ENCODE results near the gene TAF4B.

The TAF4B gene

GRCh38 chr18:26277374-26277773, 51.1 kb downstream of the TAF4B start:
- POLR2A ChIA-PET, result no interaction called here
- no peaks in the 10 kb centered on the region for H3K9me3 ChIP-seq (ENCODE audit: control insufficient read depth, insufficient read depth, low read depth, low read length)
- no peaks in the 10 kb centered on the region for H3K4me1 ChIP-seq (ENCODE audit: control insufficient read depth, insufficient read depth, low read length)
- no peak overlapping the region for H3K27ac ChIP-seq (ENCODE audit: extremely low read depth, low read depth, low read length)
- CTCF ChIA-PET, result interaction anchor here (0.8 kb wide), 1 partner anchor 562 kb away, joined by 5 read pairs; no protein-coding TSS in a partner anchor
- TF ChIP-seq ZNF302 (tag by site-specific recombination; IDR thresholded peaks at IDR 0.05; ENCODE audit: low read depth) (no peak), YY1 (tag by site-specific recombination; IDR thresholded peaks at IDR 0.05) (no peak), ZNF626 (tag by site-specific recombination; IDR thresholded peaks at IDR 0.05) (no peak), ZNF660 (tag by site-specific recombination; IDR thresholded peaks at IDR 0.05) (no peak), HOXA7 (CRISPR knock-in tag; IDR thresholded peaks at IDR 0.05; ENCODE audit: borderline replicate concordance) (no peak), KLF16 (tag by site-specific recombination; IDR thresholded peaks at IDR 0.05) (no peak), ZNF37A (tag by site-specific recombination; IDR thresholded peaks at IDR 0.05) (no peak), ZNF501 (tag by site-specific recombination; IDR thresholded peaks at IDR 0.05) (no peak), OVOL3 (tag by site-specific recombination; IDR thresholded peaks at IDR 0.05) (no peak), HOXD13 (CRISPR knock-in tag; IDR thresholded peaks at IDR 0.05; ENCODE audit: borderline replicate concordance) (no peak), BCL6B (tag by site-specific recombination; IDR thresholded peaks at IDR 0.05) (no peak), MYNN (tag by site-specific recombination; IDR thresholded peaks at IDR 0.05; ENCODE audit: borderline replicate concordance) (no peak)
- no peak overlapping the region for H3K4me3 ChIP-seq (ENCODE audit: low read depth, low read length)
- peaks cover 4 to 26% of the 10 kb centered on the region in 2 experiments; a peak in 2 of 3 replicates for H3K36me3 ChIP-seq (ENCODE audit: control insufficient read depth in 2 of 2, insufficient read depth in 1 of 2, low read length in 2 of 2)

GRCh38 chr18:26279428-26279827, 53.2 kb downstream of the TAF4B start:
- H3K4me3 ChIP-seq (ENCODE audit: low read depth, low read length), result no peak overlapping the region
- H3K27ac ChIP-seq (ENCODE audit: extremely low read depth, low read depth, low read length), result no peak overlapping the region
- ChIA-PET CTCF (interaction anchor here (0.7 kb wide), 1 partner anchor 27 kb away, joined by 3 read pairs; no protein-coding TSS in a partner anchor), POLR2A (no interaction called here)
- no peak for TF ChIP-seq ZBTB21 (tag by site-specific recombination; IDR thresholded peaks at IDR 0.05)
- TF ChIP-seq GLIS2 (tag by site-specific recombination; IDR thresholded peaks at IDR 0.05), result no peak
- TF ChIP-seq HOXA7 (CRISPR knock-in tag; IDR thresholded peaks at IDR 0.05; ENCODE audit: borderline replicate concordance), result no peak
- TF ChIP-seq ZNF280D (tag by site-specific recombination; IDR thresholded peaks at IDR 0.05), result peak; percentile 68; the same call in 1 of the 2 replicates
- TF ChIP-seq ZNF514 (tag by site-specific recombination; IDR thresholded peaks at IDR 0.05), result no peak
- no peak for TF ChIP-seq ZNF248 (tag by site-specific recombination; IDR thresholded peaks at IDR 0.05)
- peaks cover 4 to 38% of the 10 kb centered on the region in 2 experiments for H3K36me3 ChIP-seq (ENCODE audit: control insufficient read depth in 2 of 2, insufficient read depth in 1 of 2, low read length in 2 of 2)
- no peaks in the 10 kb centered on the region for H3K9me3 ChIP-seq (ENCODE audit: control insufficient read depth, insufficient read depth, low read depth, low read length)
- H3K4me1 ChIP-seq (ENCODE audit: control insufficient read depth, insufficient read depth, low read length), result no peaks in the 10 kb centered on the region

- ChIA-PET POLR2A (no interaction called here), CTCF (interaction anchor here (0.6 kb wide), 1 partner anchor 363 kb away, joined by 3 read pairs; no protein-coding TSS in a partner anchor)
- peaks cover 3 to 30% of the 10 kb centered on the region in 2 experiments for H3K36me3 ChIP-seq (ENCODE audit: control insufficient read depth in 2 of 2, insufficient read depth in 1 of 2, low read length in 2 of 2)
- H3K4me1 ChIP-seq (ENCODE audit: control insufficient read depth, insufficient read depth, low read length), result no peaks in the 10 kb centered on the region
- no peak overlapping the region for H3K27ac ChIP-seq (ENCODE audit: extremely low read depth, low read depth, low read length)
- no peaks in the 10 kb centered on the region for H3K9me3 ChIP-seq (ENCODE audit: control insufficient read depth, insufficient read depth, low read depth, low read length)
- H3K4me3 ChIP-seq (ENCODE audit: low read depth, low read length), result no peak overlapping the region
- TF ChIP-seq HIC1 (tag by site-specific recombination; IDR thresholded peaks at IDR 0.05), result no peak
- TF ChIP-seq ZNF146 (tag by site-specific recombination; IDR thresholded peaks at IDR 0.05), result no peak
- TF ChIP-seq ZNF221 (tag by site-specific recombination; IDR thresholded peaks at IDR 0.05; ENCODE audit: borderline replicate concordance), result no peak
- no peak for TF ChIP-seq GLIS2 (tag by site-specific recombination; IDR thresholded peaks at IDR 0.05)
- no peak for TF ChIP-seq ZNF488 (tag by site-specific recombination; IDR thresholded peaks at IDR 0.05)
- TF ChIP-seq ZNF549 (tag by site-specific recombination; IDR thresholded peaks at IDR 0.05), result no peak
- no peak for TF ChIP-seq ZNF132 (tag by site-specific recombination; IDR thresholded peaks at IDR 0.05; ENCODE audit: borderline replicate concordance)
- no peak for TF ChIP-seq SALL2 (tag by site-specific recombination; IDR thresholded peaks at IDR 0.05; ENCODE audit: borderline replicate concordance)
- no peak for TF ChIP-seq KLF10 (tag by site-specific recombination; IDR thresholded peaks at IDR 0.05)
- no peak for TF ChIP-seq ZNF184 (tag by site-specific recombination; IDR thresholded peaks at IDR 0.05)
These were observed 59.8 kb downstream of the TAF4B start for GRCh38 chr18:26286008-26286407.

Measured in HEK293 (cell line).